Activated CD8-positive, alpha-beta T cell treated with anti-CD3 and anti-CD28 coated beads, Interleukin-2, amount 10 ng/mL, durations not matched to agents 7 days and 5 days (primary cell): ENCODE measurements around the gene KRT1. TPM values are rescaled to one million over a fixed set of nuclear protein-coding genes. Genes with fewer than 3 reads are reported as not detected.

Experiments
- ATAC-seq: fragments of 150-1000 bp; cut with Tn5 transposase; one replicate; pipeline ENCODE4 v1.10.0; 2021; ENCODE audit warnings: moderate library complexity
- CTCF ChIA-PET: fragments of 350-600 bp; sonication (Branson Sonifier 250); formaldehyde crosslinking; loops from one replicate; lab custom pipeline; 2021; ENCODE audit warnings: antibody characterized with exemption; lab: Charles Lee
- POLR2A ChIA-PET: fragments of 350-600 bp; sonication (Branson Sonifier 250); formaldehyde crosslinking; loops from one replicate; lab custom pipeline; 2021; ENCODE audit warnings: antibody characterized with exemption; lab: Charles Lee
- DNase-seq: peaks from one replicate; pipeline ENCODE4 v3.0.0-alpha.2; 2020
- H3K27ac Mint-ChIP-seq: one replicate; pipeline ENCODE4 v1.8.0; 2021; ENCODE audit warnings: mild to moderate bottlenecking, mixed read lengths
- H3K27me3 Mint-ChIP-seq: one replicate; pipeline ENCODE4 v1.8.0; 2021; ENCODE audit warnings: low read depth, mixed read lengths
- H3K36me3 Mint-ChIP-seq: one replicate; pipeline ENCODE4 v1.8.0; 2021; ENCODE audit warnings: low read depth, mixed read lengths
- H3K4me1 Mint-ChIP-seq: one replicate; pipeline ENCODE4 v1.8.0; 2021; ENCODE audit warnings: low read depth, mixed read lengths
- H3K4me3 Mint-ChIP-seq: one replicate; pipeline ENCODE4 v1.8.0; 2021; ENCODE audit warnings: mild to moderate bottlenecking, mixed read lengths
- H3K9me3 Mint-ChIP-seq: one replicate; pipeline ENCODE4 v1.8.0; 2022; ENCODE audit warnings: mixed read lengths; ENCODE audit not compliant: insufficient read depth
- total RNA-seq, 2 experiments: library from RNA; stranded (reverse); gene quantifications; one replicate each; pipeline ENCODE4 v1.2.3, GENCODE V29; 2021

Gene KRT1
- total RNA-seq, 2 experiments from 2014 or later, result not detected

DNA sequence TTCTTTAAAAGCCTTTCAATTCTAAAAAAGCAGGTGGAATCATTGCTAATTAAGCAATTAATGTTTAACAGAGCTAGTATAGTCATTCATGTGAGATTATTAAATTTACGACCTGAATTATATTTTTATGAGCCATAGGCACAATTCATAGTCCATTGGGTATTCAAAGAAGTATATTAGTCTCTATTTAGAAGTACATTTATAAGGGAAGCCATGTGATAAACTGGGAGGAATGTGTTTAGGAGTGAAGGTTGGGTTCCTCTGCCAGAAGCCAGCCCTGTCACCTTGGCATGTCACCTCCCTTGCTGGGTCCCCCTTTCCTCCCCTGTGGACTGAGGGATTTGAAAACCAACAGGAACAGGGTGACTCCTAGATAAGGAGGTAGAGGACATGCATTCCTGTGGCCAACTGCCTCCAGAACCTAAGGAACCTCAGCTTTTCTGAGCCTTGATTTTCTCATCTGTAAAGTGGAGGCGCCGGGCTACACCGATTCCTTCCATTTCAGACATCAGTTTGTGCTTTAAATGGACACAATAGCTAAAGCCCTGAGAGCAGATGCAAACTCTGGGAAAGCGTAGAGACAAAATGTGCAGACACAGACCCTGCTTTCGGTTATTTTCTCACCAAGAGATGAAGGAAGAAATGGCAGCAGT lies 22.8 kb downstream of the KRT1 start:
- ChIA-PET CTCF (interaction anchor here (0.8 to 1.0 kb wide), 3 partner anchors 24 to 222 kb away, joined by 3 read pairs; no protein-coding TSS in a partner anchor), POLR2A (no interaction called here)
- no peak for DNase-seq
- no peaks in the 10 kb centered on the region for H3K36me3 Mint-ChIP-seq
- no peak for ATAC-seq
- peaks cover 21% of the 10 kb centered on the region for H3K4me1 Mint-ChIP-seq
- H3K4me3 Mint-ChIP-seq, result no peak overlapping the region
- H3K27ac Mint-ChIP-seq, result no peak overlapping the region
- H3K27me3 Mint-ChIP-seq, result peaks cover 34% of the 10 kb centered on the region
- H3K9me3 Mint-ChIP-seq, result no peaks in the 10 kb centered on the region

DNA sequence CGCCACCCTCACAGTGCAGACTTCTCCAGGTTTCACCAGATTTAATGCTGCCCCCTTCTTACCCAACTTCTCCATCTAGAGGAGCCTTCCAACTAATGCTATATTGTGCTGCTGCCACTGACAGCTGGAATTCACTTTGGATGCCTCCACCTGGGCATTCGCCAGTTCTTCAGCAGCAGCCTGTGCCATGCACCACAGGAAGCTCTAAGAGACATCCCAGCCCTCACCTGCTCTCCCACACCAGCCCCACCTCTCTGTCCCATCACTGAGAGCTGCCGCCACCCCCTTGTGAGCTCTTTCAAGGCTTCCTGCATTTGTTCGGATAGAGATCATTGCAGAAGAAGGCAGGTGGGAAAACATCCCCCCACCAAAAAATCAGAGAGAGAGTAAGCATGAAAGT lies 23.6 kb downstream of the KRT1 start:
- no peak overlapping the region for H3K27ac Mint-ChIP-seq
- no peak overlapping the region for H3K4me3 Mint-ChIP-seq
- peaks cover 15% of the 10 kb centered on the region for H3K4me1 Mint-ChIP-seq
- ATAC-seq (no peak), DNase-seq (no peak)
- H3K9me3 Mint-ChIP-seq, result no peaks in the 10 kb centered on the region
- ChIA-PET CTCF (interaction anchor here (1.0 kb wide), 1 partner anchor 223 kb away, joined by 3 read pairs; no protein-coding TSS in a partner anchor), POLR2A (no interaction called here)
- no peaks in the 10 kb centered on the region for H3K36me3 Mint-ChIP-seq
- peaks cover 34% of the 10 kb centered on the region for H3K27me3 Mint-ChIP-seq

DNA sequence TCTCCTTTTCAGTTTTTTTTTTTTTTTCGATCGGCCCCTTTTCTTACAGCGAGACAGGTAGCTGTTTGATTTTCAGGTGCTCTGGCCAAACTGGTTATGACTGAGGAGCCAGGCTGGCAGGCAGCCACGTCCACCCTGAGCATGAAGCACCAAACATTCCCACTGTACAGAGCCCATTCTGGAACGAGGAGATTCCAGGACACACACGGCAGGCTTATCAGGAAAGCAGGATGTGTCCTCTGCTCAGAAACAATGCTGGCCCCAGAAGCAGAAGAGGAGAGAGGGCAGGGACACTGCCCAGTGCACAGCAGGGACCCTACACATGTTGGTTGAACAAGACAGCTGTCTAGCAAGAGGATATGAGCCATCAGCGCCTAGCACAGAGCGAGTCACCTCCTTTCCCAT lies 24.5 kb downstream of the KRT1 start:
- H3K4me1 Mint-ChIP-seq, result peaks cover 15% of the 10 kb centered on the region
- H3K27ac Mint-ChIP-seq, result no peak overlapping the region
- DNase-seq, result no peak
- H3K27me3 Mint-ChIP-seq, result peaks cover 32% of the 10 kb centered on the region
- ATAC-seq, result no peak
- ChIA-PET POLR2A (no interaction called here), CTCF (interaction anchor here (1.3 kb wide), 1 partner anchor 224 kb away, joined by 3 read pairs; no protein-coding TSS in a partner anchor)
- H3K36me3 Mint-ChIP-seq, result no peaks in the 10 kb centered on the region
- H3K9me3 Mint-ChIP-seq, result no peaks in the 10 kb centered on the region
- H3K4me3 Mint-ChIP-seq, result no peak overlapping the region

DNA sequence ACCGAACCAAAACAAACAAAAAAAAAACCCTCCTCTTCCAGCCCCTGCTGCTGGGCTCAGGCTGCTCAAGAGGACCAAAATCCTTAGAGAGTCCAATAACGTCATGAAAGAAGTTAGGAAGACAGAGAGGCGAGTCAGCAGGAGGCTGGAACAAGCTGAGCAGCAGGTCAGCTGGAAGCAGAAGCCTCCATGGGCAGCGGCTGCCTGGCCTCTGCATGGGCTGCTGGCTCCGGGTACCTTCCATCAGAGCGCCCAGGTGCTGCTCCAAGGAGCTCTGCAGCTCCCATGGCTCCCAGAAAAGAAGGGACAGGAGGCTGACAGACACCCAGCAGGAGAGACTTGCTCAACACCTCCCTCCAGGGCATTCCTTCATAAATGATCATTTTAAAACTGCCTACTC lies 25.0 kb downstream of the KRT1 start:
- peaks cover 32% of the 10 kb centered on the region for H3K27me3 Mint-ChIP-seq
- POLR2A ChIA-PET, result no interaction called here

DNA sequence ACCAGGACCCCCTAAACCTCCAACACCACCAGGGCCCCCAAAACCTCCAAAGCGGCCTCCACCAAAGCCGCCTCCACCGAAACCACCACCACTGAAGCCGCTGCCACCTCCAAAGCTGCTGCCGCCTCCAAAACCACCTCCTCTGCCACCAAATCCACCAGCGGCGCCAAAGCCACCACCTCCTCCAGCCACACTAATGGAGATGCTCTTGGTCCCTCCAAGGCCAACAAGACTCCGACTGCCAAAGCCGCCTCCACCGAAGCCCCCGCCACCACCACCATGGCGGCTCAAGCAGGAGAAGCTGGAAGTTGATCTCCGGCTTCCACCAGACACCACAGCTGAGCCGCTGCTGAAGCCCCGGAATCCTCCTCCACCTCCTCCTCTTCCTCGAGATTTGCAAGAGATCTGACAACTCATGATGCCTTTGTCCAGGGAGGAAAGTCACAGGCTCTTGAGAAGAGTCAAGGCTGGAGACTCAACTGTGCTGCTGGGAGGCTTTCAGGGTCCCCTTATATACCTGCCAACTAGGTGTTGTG lies 28.4 kb downstream of the KRT1 start, which contains the start of gene KRT2:
TSS of gene KRT2 (minus strand) at position 486 of the 536 bp plus-strand sequence. CDS start at position 417, 69 bp downstream.
- ChIA-PET CTCF (no interaction called here), POLR2A (interaction anchor here (1.0 kb wide), 1 partner anchor 10 kb away, joined by 3 read pairs; no protein-coding TSS in a partner anchor)
- DNase-seq (no peak), ATAC-seq (no peak)
- no peak within 1 kb of the TSS for H3K27ac Mint-ChIP-seq
- H3K4me3 Mint-ChIP-seq, result no peak within 1 kb of the TSS
- no peaks in the 10 kb centered on the region for H3K9me3 Mint-ChIP-seq
- peaks cover 30% of the 10 kb centered on the region for H3K27me3 Mint-ChIP-seq
- H3K36me3 Mint-ChIP-seq, result no peaks in the 10 kb centered on the region
- peaks cover 45% of the 10 kb centered on the region for H3K4me1 Mint-ChIP-seq

More for the DNA sequence above, 25.0 kb downstream of the KRT1 start:
- peaks cover 15% of the 10 kb centered on the region for H3K4me1 Mint-ChIP-seq
- CTCF ChIA-PET, result interaction anchor here (1.3 kb wide), 2 partner anchors 10 to 224 kb away, joined by 3 read pairs; no protein-coding TSS in a partner anchor
- no peaks in the 10 kb centered on the region for H3K36me3 Mint-ChIP-seq
- no peak overlapping the region for H3K4me3 Mint-ChIP-seq
- DNase-seq (no peak), ATAC-seq (no peak)
- no peaks in the 10 kb centered on the region for H3K9me3 Mint-ChIP-seq
- H3K27ac Mint-ChIP-seq, result no peak overlapping the region

DNA sequence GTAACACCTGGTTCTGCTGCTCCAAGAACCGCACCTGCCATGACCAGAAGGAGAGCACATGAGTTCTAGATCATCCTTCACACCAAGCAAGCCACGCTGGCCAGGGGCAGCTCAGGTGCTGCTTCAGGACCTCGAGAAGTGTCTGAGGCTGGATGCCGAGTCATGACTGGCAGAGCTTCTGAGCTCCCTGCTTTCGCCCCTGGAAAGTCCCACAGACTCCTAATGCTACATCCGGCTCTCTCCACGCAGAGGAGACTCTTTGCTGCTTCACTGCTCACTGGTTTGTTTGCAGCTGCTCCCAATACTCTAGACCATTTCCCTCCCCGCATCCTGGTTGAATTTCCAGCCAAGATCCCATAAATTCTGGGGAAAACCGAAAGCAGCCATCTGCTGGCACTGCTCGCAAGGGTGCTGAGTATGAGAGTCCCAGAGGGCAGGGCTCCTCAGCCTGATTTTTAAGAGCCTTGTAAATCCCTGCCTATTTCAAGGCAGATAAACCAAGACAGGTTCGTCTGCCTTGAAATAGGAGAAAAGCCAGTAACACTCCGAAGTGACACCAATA lies 29.6 kb downstream of the KRT1 start:
- H3K4me1 Mint-ChIP-seq, result peaks cover 57% of the 10 kb centered on the region
- ChIA-PET POLR2A (no interaction called here), CTCF (no interaction called here)
- ATAC-seq, result no peak
- DNase-seq, result no peak
- no peak overlapping the region for H3K27ac Mint-ChIP-seq
- no peak overlapping the region for H3K4me3 Mint-ChIP-seq
- H3K27me3 Mint-ChIP-seq, result peaks cover 20% of the 10 kb centered on the region
- H3K9me3 Mint-ChIP-seq, result no peaks in the 10 kb centered on the region
- peaks cover 3% of the 10 kb centered on the region for H3K36me3 Mint-ChIP-seq

DNA sequence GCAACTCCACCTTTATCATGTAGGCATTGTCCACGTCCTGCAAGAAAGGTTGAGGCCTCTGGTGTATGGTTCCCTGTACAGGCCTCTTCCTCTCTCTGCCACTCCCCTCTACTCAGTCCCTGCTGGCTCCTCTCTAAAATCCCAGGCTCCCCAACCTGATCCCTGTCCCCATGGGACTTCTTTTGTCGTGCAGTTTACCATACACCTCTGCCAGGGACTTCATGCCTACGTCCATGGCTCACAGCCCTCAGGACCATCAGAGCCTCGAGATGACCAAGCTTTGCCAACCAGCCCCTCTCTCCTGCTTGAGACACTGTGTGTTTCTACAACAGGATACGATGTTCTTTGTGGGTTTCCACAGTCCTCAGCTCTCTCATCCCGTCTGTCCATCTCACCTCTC lies 31.1 kb downstream of the KRT1 start:
- Mint-ChIP-seq H3K4me3 (no peak overlapping the region), H3K36me3 (peaks cover 14% of the 10 kb centered on the region), H3K9me3 (peaks cover 5% of the 10 kb centered on the region), H3K27me3 (peaks cover 10% of the 10 kb centered on the region), H3K4me1 (peaks cover 72% of the 10 kb centered on the region), H3K27ac (no peak overlapping the region)
- ATAC-seq, result no peak
- POLR2A ChIA-PET, result interaction anchor here (1.0 kb wide), 1 partner anchor 30 kb away, joined by 3 read pairs; no protein-coding TSS in a partner anchor
- CTCF ChIA-PET, result interaction anchor here (1.4 to 1.5 kb wide), 2 partner anchors 63 to 231 kb away, joined by 4 read pairs; no protein-coding TSS in a partner anchor
- no peak for DNase-seq

DNA sequence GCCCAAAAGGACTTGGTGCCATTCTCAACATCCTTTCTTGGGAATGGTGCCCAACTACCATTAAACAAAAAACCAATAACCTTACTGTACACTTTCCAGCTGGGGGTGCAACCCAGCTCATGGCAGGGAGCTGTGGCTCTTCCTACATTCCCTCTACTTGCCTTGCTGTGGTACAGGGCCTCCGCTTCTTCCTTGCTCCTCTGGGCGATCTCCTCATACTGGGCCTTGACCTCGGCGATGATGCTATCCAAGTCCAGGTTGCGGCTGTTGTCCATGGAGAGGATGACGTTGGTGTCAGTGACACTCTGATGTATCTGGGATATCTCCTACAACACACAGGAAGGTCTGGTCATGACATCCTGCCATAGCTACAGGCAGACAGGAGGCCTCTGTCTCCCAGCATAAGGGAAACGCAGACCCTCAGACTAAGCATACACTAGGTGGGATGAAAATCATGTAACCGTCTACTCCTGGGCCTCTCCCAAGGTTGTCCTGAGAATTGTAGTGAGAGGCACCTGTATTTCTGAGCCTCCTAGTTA lies 32.1 kb downstream of the KRT1 start:
- POLR2A ChIA-PET, result no interaction called here
- Mint-ChIP-seq H3K4me3 (no peak overlapping the region), H3K27ac (peak overlapping the region; percentile 56), H3K36me3 (peaks cover 14% of the 10 kb centered on the region), H3K4me1 (peaks cover 69% of the 10 kb centered on the region), H3K9me3 (peaks cover 5% of the 10 kb centered on the region), H3K27me3 (peaks cover 3% of the 10 kb centered on the region)
- ATAC-seq, result no peak
- CTCF ChIA-PET, result interaction anchor here (1.0 to 1.5 kb wide), 4 partner anchors 13 to 62 kb away, joined by 3 to 4 read pairs (median 4); no protein-coding TSS in a partner anchor
- peak; percentile 12 for DNase-seq

DNA sequence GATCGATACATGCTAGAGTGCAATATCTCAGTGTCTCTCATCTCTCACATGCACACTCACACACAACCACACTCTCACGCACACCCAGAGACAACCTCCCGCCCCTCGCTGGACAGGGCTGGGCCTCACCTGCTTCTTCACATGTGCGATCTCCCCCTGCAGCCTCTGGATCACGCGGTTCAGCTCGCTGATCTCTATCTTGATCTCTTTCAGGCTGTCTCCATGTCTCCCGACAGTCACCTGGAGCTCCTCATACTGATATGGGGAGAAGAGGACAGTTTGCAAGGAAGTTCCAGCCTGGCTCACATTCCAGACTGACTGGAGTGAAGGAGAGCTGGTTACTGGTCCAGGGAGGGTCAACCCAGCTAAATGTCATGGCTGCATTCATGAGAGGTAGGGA lies 32.6 kb downstream of the KRT1 start:
- DNase-seq (peak; percentile 12), ATAC-seq (no peak)
- ChIA-PET CTCF (interaction anchor here (1.0 to 1.5 kb wide), 4 partner anchors 13 to 62 kb away, joined by 3 to 4 read pairs (median 4); no protein-coding TSS in a partner anchor), POLR2A (no interaction called here)
- Mint-ChIP-seq H3K36me3 (peaks cover 14% of the 10 kb centered on the region), H3K4me1 (peaks cover 66% of the 10 kb centered on the region), H3K9me3 (peaks cover 5% of the 10 kb centered on the region), H3K27me3 (peaks cover under 1% of the 10 kb centered on the region), H3K4me3 (no peak overlapping the region), H3K27ac (peak overlapping the region; percentile 99)

DNA sequence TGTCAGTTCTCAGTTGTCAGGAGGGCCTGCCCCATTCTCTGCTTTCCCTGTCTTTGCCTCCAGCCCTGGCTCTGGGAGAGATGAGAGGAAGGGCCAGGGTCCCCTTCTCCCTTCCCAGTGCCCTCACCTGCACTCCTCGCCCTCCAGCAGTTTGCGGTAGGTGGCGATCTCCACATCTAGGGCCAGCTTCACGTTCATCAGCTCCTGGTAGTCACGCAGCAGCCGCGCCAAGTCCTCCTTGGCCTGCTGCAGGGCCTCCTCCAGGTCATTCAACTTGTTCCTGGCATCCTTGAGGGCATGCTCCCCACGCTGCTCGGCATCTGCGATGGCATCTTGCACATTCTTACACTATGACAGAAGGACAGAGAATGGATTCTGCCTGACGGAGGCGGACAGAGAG lies 33.6 kb downstream of the KRT1 start:
- DNase-seq (peak; percentile 19), ATAC-seq (no peak)
- CTCF ChIA-PET, result interaction anchor here (2.0 kb wide), 1 partner anchor 61 kb away, joined by 12 read pairs; no protein-coding TSS in a partner anchor
- peaks cover 5% of the 10 kb centered on the region for H3K9me3 Mint-ChIP-seq
- peak overlapping the region; percentile 50 for H3K4me3 Mint-ChIP-seq
- peaks cover 14% of the 10 kb centered on the region for H3K36me3 Mint-ChIP-seq
- H3K27me3 Mint-ChIP-seq, result no peaks in the 10 kb centered on the region
- peak overlapping the region; percentile 99 for H3K27ac Mint-ChIP-seq
- POLR2A ChIA-PET, result interaction anchor here (1.0 kb wide), 1 partner anchor 10 kb away, joined by 3 read pairs; no protein-coding TSS in a partner anchor
- peaks cover 71% of the 10 kb centered on the region for H3K4me1 Mint-ChIP-seq

DNA sequence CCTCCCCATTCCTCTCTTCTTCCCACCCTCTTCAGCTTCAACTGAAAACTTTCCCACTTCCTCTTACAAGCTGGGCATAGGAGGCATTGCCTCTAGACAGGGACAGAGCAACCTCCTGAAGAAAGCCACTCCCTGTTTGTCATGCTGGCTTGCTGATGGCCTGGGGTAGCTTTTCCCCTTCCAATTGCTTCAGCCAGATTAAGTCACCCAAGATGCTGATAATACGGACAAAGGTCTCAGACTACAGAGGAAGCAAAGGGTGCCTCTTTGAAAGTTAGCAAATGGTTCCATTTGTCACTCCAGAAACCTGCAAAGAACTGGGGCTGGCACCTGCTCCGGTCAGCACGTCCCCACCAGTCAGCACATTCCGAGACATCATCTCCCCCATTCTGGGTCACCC lies 34.2 kb downstream of the KRT1 start:
- Mint-ChIP-seq H3K36me3 (peaks cover 14% of the 10 kb centered on the region), H3K27me3 (no peaks in the 10 kb centered on the region), H3K4me3 (peak overlapping the region; percentile 50), H3K4me1 (peaks cover 73% of the 10 kb centered on the region), H3K27ac (peak overlapping the region; percentile 99), H3K9me3 (peaks cover 5% of the 10 kb centered on the region)
- ATAC-seq, result peak; percentile 29
- ChIA-PET CTCF (interaction anchor here (1.0 to 2.9 kb wide), 5 partner anchors 12 to 225 kb away, joined by 3 to 16 read pairs (median 3); no protein-coding TSS in a partner anchor), POLR2A (interaction anchor here (1.0 to 2.4 kb wide), 2 partner anchors 10 to 13 kb away, joined by 3 to 10 read pairs; no protein-coding TSS in a partner anchor)
- peak; percentile 20 for DNase-seq
